GM12878 (cell line): ENCODE measurements around the gene SBF2. TPM values are rescaled to one million over a fixed set of nuclear protein-coding genes. Genes with fewer than 3 reads are reported as not detected.

Experiments used
- ATAC-seq: fragments of 200-7000 bp; cut with Tn5 transposase; 3 replicates; pipeline ENCODE4 v1.9.1; 2020; ENCODE audit warnings: mild to moderate bottlenecking, moderate library complexity
- BruUV-seq: library from RNA; stranded (reverse); fragments of 400-500 nt; replicated peaks from 2 replicates; lab custom pipeline; 2021; lab: Mats Ljungman, UMichigan
- CTCF ChIA-PET: fragments of 300-600 bp; sonication (Branson Sonifier 250); formaldehyde crosslinking; extraction: SDS; loops from one replicate; lab custom pipeline; 2021; ENCODE audit warnings: inconsistent platforms; lab: Yijun Ruan, JAX
- POLR2A ChIA-PET: fragments of 350-600 bp; formaldehyde crosslinking; extraction: SDS; loops from one replicate; lab custom pipeline; 2021; ENCODE audit warnings: inconsistent platforms; lab: Charles Lee
- RAD21 ChIA-PET: fragments of 300-600 bp; sonication (Branson Sonifier 250); formaldehyde crosslinking; loops from one replicate; lab custom pipeline; 2023; ENCODE audit warnings: antibody characterized with exemption; ENCODE audit not compliant: unreplicated experiment; lab: Charles Lee
- SMC1A ChIA-PET: fragments of 300-600 bp; sonication (Branson Sonifier 250); formaldehyde crosslinking; loops from one replicate; lab custom pipeline; 2023; ENCODE audit not compliant: unreplicated experiment, uncharacterized antibody; lab: Charles Lee
- DNase-seq: peaks from one replicate; pipeline ENCODE4 v3.0.0-alpha.2; 2011; ENCODE audit warnings: low read depth, low spot score
- FAIRE-seq: peaks from 3 replicates; lab custom pipeline; 2011; peaks lifted over from hg19 to GRCh38; lab: Jason Lieb, UNC
- H2AFZ ChIP-seq: 2 replicates; pipeline ENCODE4 v1.6.0; 2011; ENCODE audit warnings: low read depth, low read length, control low read depth; ENCODE audit not compliant: control insufficient read depth
- H3K27ac ChIP-seq: 2 replicates; pipeline ENCODE4 v1.5.1; 2011; ENCODE audit warnings: control low read depth; ENCODE audit not compliant: control insufficient read depth, insufficient read depth
- H3K27me3 ChIP-seq, 2 experiments: replicated peaks in 1 of 2; 2 replicates each; pipeline versions ENCODE4 v1.6.0 to v1.6.1; 2011; ENCODE audit warnings: low read length in 1 of 2; ENCODE audit not compliant: control insufficient read depth in 2 of 2, insufficient read depth in 2 of 2
- H3K36me3 ChIP-seq, 2 experiments: 2 replicates each; pipeline ENCODE4 v1.5.1; 2011; ENCODE audit warnings: low read length in 1 of 2; ENCODE audit not compliant: control insufficient read depth in 2 of 2, insufficient read depth in 2 of 2
- H3K4me1 ChIP-seq: 2 replicates; pipeline ENCODE4 v1.6.1; 2011; ENCODE audit warnings: mild to moderate bottlenecking, low read length, moderate library complexity, mixed read lengths; ENCODE audit not compliant: control insufficient read depth, insufficient read depth
- H3K4me2 ChIP-seq: 2 replicates; pipeline ENCODE4 v1.6.0; 2011; ENCODE audit warnings: control low read depth; ENCODE audit not compliant: control insufficient read depth, insufficient read depth
- H3K4me3 ChIP-seq: fragments of 200-600 bp; sonication (generic); 2 replicates; pipeline ENCODE4 v1.5.1; 2016
- H3K79me2 ChIP-seq: 2 replicates; pipeline ENCODE4 v1.6.0; 2011; ENCODE audit warnings: low read length; ENCODE audit not compliant: control insufficient read depth, insufficient read depth
- H3K9ac ChIP-seq: 2 replicates; pipeline ENCODE4 v1.8.0; 2011; ENCODE audit warnings: low read length, control low read depth, mixed read lengths; ENCODE audit not compliant: control insufficient read depth, insufficient read depth
- H3K9me3 ChIP-seq: replicated peaks from 3 replicates; pipeline ENCODE4 v1.5.1; 2011; ENCODE audit warnings: mild to moderate bottlenecking, low read length; ENCODE audit not compliant: control insufficient read depth, insufficient read depth
- H4K20me1 ChIP-seq: 2 replicates; pipeline ENCODE4 v1.6.0; 2011; ENCODE audit not compliant: control insufficient read depth, insufficient read depth
- CHD1 ChIP-seq: IDR thresholded peaks from 2 replicates; pipeline ENCODE4 v1.6.1; 2012; ENCODE audit warnings: low read depth, low read length, improper control_type of control experiment
- POLR2AphosphoS5 ChIP-seq: IDR thresholded peaks from 2 replicates; pipeline ENCODE4 v1.6.1; 2011; ENCODE audit warnings: mild to moderate bottlenecking, low read length, inconsistent platforms
- USF1 ChIP-seq: IDR thresholded peaks from 2 replicates; pipeline ENCODE4 v1.6.1; 2011; ENCODE audit warnings: borderline replicate concordance, low read depth, mild to moderate bottlenecking, moderate library complexity, mixed read lengths, low read length; ENCODE audit not compliant: insufficient read depth; ENCODE audit errors: extremely low read length
- WGBS: methylation state at CpG from one replicate; pipeline ENCODE4 v1.1.6; 2016; ENCODE audit warnings: low lambda C conversion rate; ENCODE audit not compliant: insufficient replicate concordance, insufficient coverage; ENCODE audit errors: missing lambda C conversion rate; 5-methylcytosine and 5-hydroxymethylcytosine counted together
- in situ Hi-C: fragments of 300-500 bp; cut with MboI; formaldehyde crosslinking; loops from 9 replicates; pipeline ENCODE4 v1.14.3; 2018; ENCODE audit warnings: mixed read lengths
- intact Hi-C: fragments of 100-400 bp; cut with micrococcal nuclease; formaldehyde crosslinking; loops from one replicate; pipeline ENCODE4 v1.14.2; 2022; ENCODE audit not compliant: unreplicated experiment
- polyA plus RNA-seq, 11 experiments: library from polyadenylated mRNA; depleted of rRNA in 4 of 11; unstranded in 6 of 11; stranded (reverse) in 5 of 11; fragments of >200 nt; fragmentation: Nextera tagmentation in 4 of 11; fragmentation: Illumina TruSeq in 1 of 11; extraction: Ambion mirVana in 4 of 11; extraction: Trizol in 1 of 11; gene quantifications; 1 replicate in 1 of 11; 2 replicates in 10 of 11; pipeline versions ENCODE4 v1.2.1 to v1.2.3, GENCODE V29; 2011 to 2016; ENCODE audit warnings: inconsistent platforms in 2 of 11, missing spikeins in 2 of 11, low read depth in 1 of 11
- total RNA-seq, 4 experiments: library from RNA; depleted of rRNA in 3 of 4; stranded (reverse); fragments of >200 nt in 3 of 4; fragmentation: Illumina TruSeq in 1 of 4; extraction: Trizol in 1 of 4; gene quantifications; 2 replicates each; pipeline versions ENCODE4 v1.2.1 to v1.2.3, GENCODE V29; 2013 to 2021

SBF2 gene
- total and polyA plus RNA-seq, 10 of the 15 experiments (the other 5 are each of a cell fraction or from before 2014, with no cell fraction given): 0.24 to 2.3 (median 1.1) TPM

GRCh38 chr11:9756878-9757277, 537.1 kb downstream of the SBF2 start:
- SMC1A ChIA-PET: interaction anchor here (0.9 to 1.2 kb wide), 2 partner anchors 8 to 37 kb away, joined by 3 read pairs; no protein-coding TSS in a partner anchor
- Histone ChIP-seq H3K9ac (no peak overlapping the region), H3K9me3 (no peaks in the 10 kb centered on the region), H3K36me3 (no peaks in the 10 kb centered on the region; a peak in 1 of 4 replicates), H4K20me1 (no peaks in the 10 kb centered on the region), H3K4me2 (0 out of 2 replicates have a peak overlapping the region, but pooled peaks have one; percentile 14), H3K79me2 (no peaks in the 10 kb centered on the region), H3K27me3 (no peaks in the 10 kb centered on the region), H3K27ac (no peak overlapping the region), H3K4me3 (no peak overlapping the region), H2AFZ (no peak overlapping the region), H3K4me1 (peaks cover 53% of the 10 kb centered on the region)
- RAD21 ChIA-PET: interaction anchor here (1.8 kb wide), 1 partner anchor 609 kb away, joined by 4 read pairs; no protein-coding TSS in a partner anchor
- CTCF ChIA-PET: interaction anchor here (1.0 kb wide), 1 partner anchor 209 kb away, joined by 3 read pairs; no protein-coding TSS in a partner anchor
- no TSS peak for BruUV-seq
- intact Hi-C loops: loop anchor here (5.0 kb wide), 2 partner anchors 105 to 565 kb away; no protein-coding TSS in a partner anchor
- no peak for DNase-seq
- FAIRE-seq: no peak
- in situ Hi-C loops: no loop called here
- POLR2A ChIA-PET: no interaction called here
- no peak for TF ChIP-seq CHD1
- no peak for ATAC-seq
- WGBS: 97% methylated on average over 6 of the region's 6 CpGs

GRCh38 chr11:9756461-9756860, 537.6 kb downstream of the SBF2 start:
- SMC1A ChIA-PET: interaction anchor here (0.9 to 1.2 kb wide), 2 partner anchors 8 to 37 kb away, joined by 3 read pairs; no protein-coding TSS in a partner anchor
- in situ Hi-C loops: no loop called here
- H3K27me3 ChIP-seq: no peaks in the 10 kb centered on the region
- RAD21 ChIA-PET: interaction anchor here (1.8 kb wide), 1 partner anchor 610 kb away, joined by 4 read pairs; no protein-coding TSS in a partner anchor
- H3K79me2 ChIP-seq: no peaks in the 10 kb centered on the region
- TF ChIP-seq POLR2AphosphoS5: no peak
- peak; percentile 19 for TF ChIP-seq USF1
- TF ChIP-seq, all 136 proteins: peak for 1
- intact Hi-C loops: loop anchor here (5.0 kb wide), 2 partner anchors 106 to 566 kb away; no protein-coding TSS in a partner anchor
- H3K36me3 ChIP-seq: no peaks in the 10 kb centered on the region; a peak in 1 of 4 replicates
- H3K4me3 ChIP-seq: no peak overlapping the region
- peaks cover 53% of the 10 kb centered on the region for H3K4me1 ChIP-seq
- no peaks in the 10 kb centered on the region for H4K20me1 ChIP-seq
- no peak overlapping the region for H3K27ac ChIP-seq
- no TSS peak for BruUV-seq
- no peak overlapping the region for H2AFZ ChIP-seq
- no peaks in the 10 kb centered on the region for H3K9me3 ChIP-seq
- ATAC-seq (no peak), DNase-seq (no peak), FAIRE-seq (no peak)
- H3K4me2 ChIP-seq: no peak overlapping the region
- H3K9ac ChIP-seq: no peak overlapping the region
- ChIA-PET CTCF (interaction anchor here (1.0 kb wide), 1 partner anchor 208 kb away, joined by 3 read pairs; no protein-coding TSS in a partner anchor), POLR2A (no interaction called here)
- 7% methylated on average over 5 of the region's 5 CpGs for WGBS
